ENCODE results near the gene NCBP2L.

DNA sequence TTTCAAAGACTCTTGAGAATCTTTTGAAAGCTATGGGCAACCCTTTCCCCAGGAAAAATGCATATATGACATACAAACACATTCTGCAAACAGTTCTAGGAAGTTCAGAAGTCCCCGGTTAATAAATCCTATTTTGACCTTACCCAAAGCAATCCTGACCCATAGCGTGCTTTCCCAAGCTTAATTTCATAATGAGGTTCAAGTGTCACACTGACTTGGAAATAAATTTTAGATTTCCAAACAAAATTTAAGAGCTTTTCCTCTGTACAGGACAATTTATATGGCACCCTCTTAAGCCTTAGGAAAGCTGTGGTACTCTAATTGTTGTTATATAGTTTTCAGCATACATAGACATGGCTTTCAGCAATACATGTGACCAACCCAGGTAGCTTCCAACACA, 59.4 kb downstream of the NCBP2L start:
- TF ChIP-seq, protein P1, sequence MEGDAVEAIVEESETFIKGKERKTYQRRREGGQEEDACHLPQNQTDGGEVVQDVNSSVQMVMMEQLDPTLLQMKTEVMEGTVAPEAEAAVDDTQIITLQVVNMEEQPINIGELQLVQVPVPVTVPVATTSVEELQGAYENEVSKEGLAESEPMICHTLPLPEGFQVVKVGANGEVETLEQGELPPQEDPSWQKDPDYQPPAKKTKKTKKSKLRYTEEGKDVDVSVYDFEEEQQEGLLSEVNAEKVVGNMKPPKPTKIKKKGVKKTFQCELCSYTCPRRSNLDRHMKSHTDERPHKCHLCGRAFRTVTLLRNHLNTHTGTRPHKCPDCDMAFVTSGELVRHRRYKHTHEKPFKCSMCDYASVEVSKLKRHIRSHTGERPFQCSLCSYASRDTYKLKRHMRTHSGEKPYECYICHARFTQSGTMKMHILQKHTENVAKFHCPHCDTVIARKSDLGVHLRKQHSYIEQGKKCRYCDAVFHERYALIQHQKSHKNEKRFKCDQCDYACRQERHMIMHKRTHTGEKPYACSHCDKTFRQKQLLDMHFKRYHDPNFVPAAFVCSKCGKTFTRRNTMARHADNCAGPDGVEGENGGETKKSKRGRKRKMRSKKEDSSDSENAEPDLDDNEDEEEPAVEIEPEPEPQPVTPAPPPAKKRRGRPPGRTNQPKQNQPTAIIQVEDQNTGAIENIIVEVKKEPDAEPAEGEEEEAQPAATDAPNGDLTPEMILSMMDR (IDR thresholded peaks at IDR 0.05; ENCODE audit: insufficient read depth, low read length, poor library complexity, severe bottlenecking), result no peak
- TF ChIP-seq EZH2phosphoT487 (conservative IDR thresholded peaks at IDR 0.05; ENCODE audit: low read length), result no peak
